ENCODE results near the gene RFX7.

- TF ChIP-seq POLR2A (IDR thresholded peaks at IDR 0.05), result no peak
- no peak for TF ChIP-seq CTCF (IDR thresholded peaks at IDR 0.05)
Observed at GRCh38 chr15:56148064-56148463, 95.6 kb downstream of the RFX7 start.
